Measurements from ENCODE around the gene GSTCD.

DNA sequence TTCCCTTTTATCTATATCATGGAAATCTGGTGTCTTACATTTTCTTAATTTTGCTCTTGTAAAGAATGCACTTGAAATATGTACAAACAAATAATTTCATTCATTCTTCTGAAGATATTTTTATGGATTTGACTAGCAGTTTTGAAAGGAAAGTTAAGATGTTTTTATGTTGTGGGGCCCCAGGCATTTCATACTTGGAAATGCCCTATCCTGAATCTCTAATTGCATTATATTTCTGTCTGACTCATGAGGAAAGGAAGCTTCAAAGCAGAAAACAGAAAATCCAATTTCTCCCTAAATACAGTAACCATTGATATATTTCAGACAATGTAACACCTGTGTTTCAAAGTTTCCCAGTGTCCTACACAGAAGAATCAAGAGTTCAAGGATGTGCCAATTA is 113.5 kb downstream of the GSTCD start:
- no peak for TF ChIP-seq EZH2 (IDR thresholded peaks at IDR 0.05; ENCODE audit: borderline replicate concordance, low read depth, low read length, severe bottlenecking)
- TF ChIP-seq, protein P1, sequence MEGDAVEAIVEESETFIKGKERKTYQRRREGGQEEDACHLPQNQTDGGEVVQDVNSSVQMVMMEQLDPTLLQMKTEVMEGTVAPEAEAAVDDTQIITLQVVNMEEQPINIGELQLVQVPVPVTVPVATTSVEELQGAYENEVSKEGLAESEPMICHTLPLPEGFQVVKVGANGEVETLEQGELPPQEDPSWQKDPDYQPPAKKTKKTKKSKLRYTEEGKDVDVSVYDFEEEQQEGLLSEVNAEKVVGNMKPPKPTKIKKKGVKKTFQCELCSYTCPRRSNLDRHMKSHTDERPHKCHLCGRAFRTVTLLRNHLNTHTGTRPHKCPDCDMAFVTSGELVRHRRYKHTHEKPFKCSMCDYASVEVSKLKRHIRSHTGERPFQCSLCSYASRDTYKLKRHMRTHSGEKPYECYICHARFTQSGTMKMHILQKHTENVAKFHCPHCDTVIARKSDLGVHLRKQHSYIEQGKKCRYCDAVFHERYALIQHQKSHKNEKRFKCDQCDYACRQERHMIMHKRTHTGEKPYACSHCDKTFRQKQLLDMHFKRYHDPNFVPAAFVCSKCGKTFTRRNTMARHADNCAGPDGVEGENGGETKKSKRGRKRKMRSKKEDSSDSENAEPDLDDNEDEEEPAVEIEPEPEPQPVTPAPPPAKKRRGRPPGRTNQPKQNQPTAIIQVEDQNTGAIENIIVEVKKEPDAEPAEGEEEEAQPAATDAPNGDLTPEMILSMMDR (IDR thresholded peaks at IDR 0.05; ENCODE audit: borderline replicate concordance, extremely low read depth, low read length, poor library complexity, severe bottlenecking) = no peak
